BJ (cell line): ENCODE data around the gene CCDC120. TPM values are rescaled to one million over a fixed set of nuclear protein-coding genes. Genes with fewer than 3 reads are reported as not detected.

ENCODE experiments used
- CTCF ChIA-PET: fragments of 350-600 bp; formaldehyde crosslinking; extraction: SDS; loops from one replicate; lab custom pipeline; 2021; ENCODE audit warnings: antibody characterized with exemption, inconsistent platforms; lab: Yijun Ruan, JAX
- POLR2A ChIA-PET: fragments of 300-600 bp; sonication (Branson Sonifier 250); formaldehyde crosslinking; extraction: SDS; loops from one replicate; lab custom pipeline; 2021; ENCODE audit warnings: antibody characterized with exemption; lab: Charles Lee
- DNase-seq: peaks from one replicate; pipeline ENCODE4 v3.0.0-alpha.2; 2011; ENCODE audit warnings: low read depth
- H3K27me3 ChIP-seq: 2 replicates; pipeline ENCODE4 v1.6.0; 2011; ENCODE audit warnings: low read length; ENCODE audit not compliant: control insufficient read depth, insufficient read depth
- H3K36me3 ChIP-seq: 2 replicates; pipeline ENCODE4 v1.5.1; 2011; ENCODE audit warnings: low read length; ENCODE audit not compliant: control insufficient read depth, insufficient read depth
- H3K4me3 ChIP-seq: 2 replicates; pipeline ENCODE4 v1.5.1; 2011; ENCODE audit warnings: low read depth, mild to moderate bottlenecking, control low read depth, low read length
- CTCF ChIP-seq: IDR thresholded peaks from 2 replicates; pipeline ENCODE4 v1.5.1; 2011; ENCODE audit warnings: low read depth, mild to moderate bottlenecking, control low read depth, inconsistent platforms, low read length, moderate library complexity; ENCODE audit not compliant: insufficient read depth
- polyA plus RNA-seq: library from polyadenylated mRNA; depleted of rRNA; stranded (reverse); fragments of >200 nt; gene quantifications from 2 replicates; pipeline ENCODE4 v1.2.3, GENCODE V29; 2011

Gene CCDC120
- polyA plus RNA-seq, 1 experiment = 0.96 TPM

- peak within 1 kb of the TSS; percentile 72 for H3K4me3 ChIP-seq
- ChIA-PET CTCF (no interaction called here), POLR2A (interaction anchor here (0.5 kb wide), 1 partner anchor 40 kb away, joined by 3 read pairs; no protein-coding TSS in a partner anchor)
- peaks cover 6% of the 10 kb centered on the region for H3K36me3 ChIP-seq
- H3K27me3 ChIP-seq = no peaks in the 10 kb centered on the region
- DNase-seq = no peak
- TF ChIP-seq CTCF = no peak
Observed at GRCh38 chrX:49079489-49080428, 21.0 kb downstream of the CCDC120 start, which contains the start of gene WDR45. Gene WDR45 (minus strand): TSS chrX:49079887. CDS start chrX:49078095, 1,792 bp downstream.

GRCh38 chrX:49082271-49082871 lies 23.6 kb downstream of the CCDC120 start:
- Histone ChIP-seq H3K4me3 (no peak overlapping the region), H3K27me3 (no peaks in the 10 kb centered on the region), H3K36me3 (peaks cover 2% of the 10 kb centered on the region)
- POLR2A ChIA-PET = no interaction called here
- no peak for DNase-seq
- no peak for TF ChIP-seq CTCF
- CTCF ChIA-PET = no interaction called here

- no peaks in the 10 kb centered on the region for H3K36me3 ChIP-seq
- DNase-seq = no peak
- no peak overlapping the region for H3K4me3 ChIP-seq
- CTCF ChIA-PET = interaction anchor here (0.5 kb wide), 1 partner anchor 326 kb away, joined by 3 read pairs; no protein-coding TSS in a partner anchor
- POLR2A ChIA-PET = no interaction called here
- no peaks in the 10 kb centered on the region for H3K27me3 ChIP-seq
- TF ChIP-seq CTCF = no peak
Observed at GRCh38 chrX:49089553-49089952, 30.8 kb downstream of the CCDC120 start.

GRCh38 chrX:49096419-49096818 lies 37.6 kb downstream of the CCDC120 start:
- CTCF ChIA-PET = no interaction called here
- Histone ChIP-seq H3K36me3 (no peaks in the 10 kb centered on the region), H3K4me3 (no peak overlapping the region), H3K27me3 (no peaks in the 10 kb centered on the region)
- TF ChIP-seq CTCF = no peak
- no peak for DNase-seq
- POLR2A ChIA-PET = no interaction called here
